Lung microvascular endothelial cell (primary cell): Measurements from ENCODE around the gene EMC9. TPM values are rescaled to one million over a fixed set of nuclear protein-coding genes. Genes with fewer than 3 reads are reported as not detected.

ENCODE experiments used
- DNase-seq, 2 donors: peaks; one replicate each; pipeline versions ENCODE4 v3.0.0 to v3.0.0-alpha.2; 2010; ENCODE audit warnings: low read depth in 2 of 2
- total RNA-seq: library from RNA; depleted of rRNA; stranded (reverse); fragments of >200 nt; gene quantifications from 2 replicates; pipeline ENCODE4 v1.2.1, GENCODE V29; 2014

The EMC9 gene, protein sequence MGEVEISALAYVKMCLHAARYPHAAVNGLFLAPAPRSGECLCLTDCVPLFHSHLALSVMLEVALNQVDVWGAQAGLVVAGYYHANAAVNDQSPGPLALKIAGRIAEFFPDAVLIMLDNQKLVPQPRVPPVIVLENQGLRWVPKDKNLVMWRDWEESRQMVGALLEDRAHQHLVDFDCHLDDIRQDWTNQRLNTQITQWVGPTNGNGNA
- total RNA-seq, result 13.9 and 20.4 TPM in 2 replicates

DNA sequence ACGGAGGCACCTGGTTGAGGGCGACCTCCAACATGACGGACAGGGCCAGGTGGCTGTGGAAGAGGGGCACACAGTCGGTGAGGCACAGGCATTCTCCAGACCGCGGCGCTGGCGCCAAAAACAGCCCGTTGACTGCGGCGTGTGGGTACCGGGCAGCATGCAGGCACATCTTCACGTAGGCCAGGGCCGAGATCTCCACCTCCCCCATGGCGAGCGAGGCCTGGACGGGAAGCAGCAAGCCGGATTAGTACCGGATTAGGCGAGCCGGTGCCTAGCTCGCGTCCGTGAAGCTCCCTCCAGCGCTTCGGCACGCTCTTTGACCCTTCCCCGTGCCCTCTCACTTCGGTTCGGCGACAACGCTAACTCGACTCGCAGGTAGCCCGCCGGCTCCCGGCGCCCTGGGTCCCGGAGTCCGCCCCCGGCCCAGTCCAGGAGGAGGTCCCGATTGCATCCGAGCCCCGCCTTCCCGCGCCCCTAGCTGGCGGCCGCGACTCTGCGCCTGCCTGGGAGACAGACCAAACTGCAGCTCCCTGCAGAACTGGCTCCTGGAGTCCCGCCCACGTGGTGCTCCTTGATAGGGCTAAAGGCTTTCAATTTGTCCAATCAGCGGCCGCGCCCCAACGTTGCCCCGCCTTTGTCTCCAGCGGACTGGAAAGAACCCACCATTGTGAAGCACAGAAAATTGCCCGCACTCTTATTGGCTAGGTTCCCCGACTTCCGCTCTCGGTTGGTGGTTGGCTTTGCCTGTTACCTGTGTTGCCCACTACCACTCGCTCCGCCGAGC, at the start of gene EMC9:
Gene EMC9, minus strand, starts transcription at position 495 of the 784 bp plus-strand sequence. Its CDS starts 287 bp downstream, at position 208.
- DNase-seq, result peak; percentile 99

DNA sequence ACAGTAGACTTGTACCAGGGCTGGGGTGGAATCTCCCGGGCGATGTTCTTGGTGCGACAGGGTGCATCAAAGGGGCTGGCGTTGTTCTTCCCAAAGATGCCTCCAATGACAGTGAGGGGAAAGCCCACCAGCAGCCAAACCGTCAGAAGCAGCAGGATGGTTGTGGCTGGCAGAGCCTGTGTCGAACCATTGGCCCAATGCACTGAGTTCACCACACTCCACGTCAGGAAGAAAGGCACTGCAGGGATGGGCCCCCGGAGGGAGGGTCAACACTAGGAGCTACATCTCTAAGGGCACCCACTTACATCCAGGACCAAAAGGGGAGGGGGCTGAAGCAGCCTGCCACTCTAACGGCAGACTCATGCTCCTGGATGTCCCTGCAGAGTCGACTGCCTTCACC, 49.0 kb upstream of the EMC9 start:
- DNase-seq, result no peak

DNA sequence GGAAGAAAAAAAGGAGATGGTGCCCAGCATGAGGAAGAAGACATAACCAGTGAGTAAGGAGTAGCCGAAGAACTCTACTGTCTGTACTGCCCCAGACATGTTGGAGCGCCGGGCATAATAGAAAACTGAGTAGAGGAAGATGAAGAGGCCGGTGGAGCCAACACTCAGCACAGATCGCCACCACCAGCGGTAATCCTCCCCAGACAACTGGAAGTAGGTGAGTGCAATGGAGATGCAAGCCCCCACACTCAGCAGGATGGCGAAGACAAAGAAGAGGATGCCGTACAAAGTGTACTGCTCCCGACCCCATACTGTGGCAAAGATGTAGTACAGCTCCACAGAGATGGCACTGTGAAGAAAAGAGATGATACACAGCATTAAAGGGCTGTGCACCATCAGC, 48.1 kb upstream of the EMC9 start:
- no peak for DNase-seq

DNA sequence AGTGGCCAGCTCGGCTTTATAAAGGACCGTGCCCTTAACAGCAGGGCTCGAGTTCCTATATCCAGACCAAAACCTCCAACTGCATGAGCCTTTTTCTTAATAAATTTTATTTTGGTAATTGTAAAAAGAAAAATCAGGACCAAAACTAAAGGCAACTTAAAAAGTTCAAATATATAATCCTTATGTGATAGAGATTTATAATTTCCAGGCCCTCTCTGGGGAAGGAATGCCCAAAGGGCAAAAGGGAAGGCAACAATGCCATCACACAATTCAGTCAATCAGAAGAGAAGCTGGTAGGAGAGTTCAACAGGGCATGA, 47.6 kb upstream of the EMC9 start:
- DNase-seq, result no peak

DNA sequence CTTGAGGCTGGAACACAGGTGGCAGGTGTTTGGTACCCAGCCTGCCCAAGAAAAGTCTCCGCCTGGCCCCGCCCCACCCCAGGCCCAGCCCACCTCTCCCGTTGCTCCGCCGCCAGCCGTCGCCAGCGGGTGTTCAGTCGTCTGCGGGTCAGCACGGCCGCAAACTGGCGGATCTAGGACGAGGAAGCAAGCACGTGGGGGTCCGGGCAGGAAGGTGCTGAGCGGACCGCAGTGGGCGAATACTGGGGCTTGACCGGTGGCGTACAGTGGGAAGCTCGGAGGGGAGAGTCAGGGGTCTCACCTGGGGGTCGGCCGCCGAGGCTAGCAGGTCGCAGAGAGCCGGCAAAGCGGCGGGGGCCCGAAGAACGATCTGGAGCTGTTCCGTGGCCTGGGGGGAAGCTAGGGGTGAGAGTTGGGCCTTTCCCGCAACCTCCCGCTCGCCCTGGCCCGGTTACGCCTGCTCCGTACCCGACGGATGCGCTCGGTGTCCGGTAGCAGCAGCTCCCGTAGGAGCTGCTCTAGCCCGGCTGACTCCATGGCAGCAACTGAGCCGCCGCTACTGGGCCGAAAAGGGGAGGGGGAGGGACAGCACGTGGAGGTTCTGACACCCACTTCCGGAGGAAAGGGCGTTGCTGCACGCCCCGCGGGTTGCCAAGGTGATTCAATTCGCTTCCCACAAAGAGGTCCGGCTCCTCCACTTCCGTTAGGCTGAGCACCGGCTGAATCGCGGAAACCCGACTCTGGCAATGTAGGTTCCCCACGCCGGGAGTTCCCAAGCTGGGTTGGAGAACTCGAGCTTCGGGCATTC, 47.1 kb upstream of the EMC9 start, which contains the start of gene IPO4:
Gene IPO4, minus strand, starts transcription at position 566 of the 808 bp plus-strand sequence. Its CDS starts 29 bp downstream, at position 537.
- peak; percentile 99 for DNase-seq

DNA sequence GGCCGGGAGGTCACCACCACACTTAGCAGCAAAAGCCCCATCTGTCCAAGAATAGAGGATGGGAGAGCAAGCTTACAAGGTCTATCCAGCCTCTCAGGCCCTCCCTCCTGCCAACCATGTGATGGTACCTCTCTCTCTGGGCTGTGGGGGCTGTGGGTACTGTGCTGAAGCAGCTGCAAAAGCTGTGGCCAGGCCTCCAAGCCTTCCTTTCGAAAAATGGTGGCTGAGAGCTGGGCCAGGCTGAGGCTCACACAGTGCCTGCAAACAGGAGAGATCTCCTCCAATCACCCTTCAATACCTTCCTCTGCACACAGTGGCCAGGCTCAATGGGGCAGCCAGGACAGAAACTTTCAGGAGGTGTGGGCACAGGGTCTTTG, 46.1 kb upstream of the EMC9 start:
- no peak for DNase-seq

DNA sequence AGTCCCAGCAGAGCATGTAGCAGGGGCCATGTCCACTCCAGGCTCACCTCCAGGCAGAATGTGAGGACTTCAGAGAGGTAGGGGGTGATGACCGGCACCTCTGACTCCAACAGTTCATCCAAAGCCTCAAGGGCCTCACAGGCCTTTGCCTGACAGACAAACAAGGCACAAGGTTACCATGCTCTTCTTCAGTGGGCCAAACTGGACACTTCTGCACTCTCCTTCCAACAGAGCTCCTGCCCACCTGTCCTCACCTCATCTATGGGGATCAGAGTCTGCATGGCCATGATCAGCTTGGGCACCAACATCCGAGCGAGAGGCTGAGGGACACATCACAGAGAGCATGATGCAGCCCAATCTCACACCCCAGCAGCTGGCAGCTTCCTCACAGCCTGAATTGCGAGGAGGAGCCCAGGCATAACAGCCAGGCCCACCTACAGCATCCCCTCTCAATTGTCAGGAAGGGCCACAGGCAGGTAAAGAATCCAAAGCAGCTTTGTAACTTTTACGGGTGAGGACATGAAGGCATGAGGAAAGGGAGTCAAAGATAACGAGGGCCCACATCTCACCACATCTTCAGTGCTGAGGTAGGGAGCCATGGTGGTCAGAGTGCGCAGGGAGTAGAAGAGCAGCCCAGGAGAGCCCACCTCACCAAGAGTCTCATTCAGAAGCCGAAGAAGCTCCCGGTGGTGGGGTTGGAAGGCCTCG, 45.6 kb upstream of the EMC9 start:
- no peak for DNase-seq

DNA sequence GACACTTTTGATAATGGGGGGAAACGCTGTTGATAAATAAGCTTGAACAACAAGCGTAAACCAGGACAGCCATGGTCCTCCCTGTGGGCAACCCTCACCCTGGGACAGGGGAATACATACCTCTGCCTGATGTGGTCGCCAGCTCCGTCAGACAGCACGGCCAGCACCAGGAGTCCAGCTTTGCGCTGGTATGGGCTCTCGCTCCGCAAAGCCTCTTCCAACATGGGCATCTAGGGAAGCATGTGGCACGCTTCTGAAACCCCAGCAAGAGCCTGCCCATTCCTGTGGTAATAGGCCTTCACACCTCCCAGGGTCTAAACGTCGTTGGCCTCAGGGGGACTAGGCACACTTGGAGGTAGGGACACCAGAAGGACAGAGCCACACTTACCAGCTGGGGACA, 44.4 kb upstream of the EMC9 start:
- no peak for DNase-seq

DNA sequence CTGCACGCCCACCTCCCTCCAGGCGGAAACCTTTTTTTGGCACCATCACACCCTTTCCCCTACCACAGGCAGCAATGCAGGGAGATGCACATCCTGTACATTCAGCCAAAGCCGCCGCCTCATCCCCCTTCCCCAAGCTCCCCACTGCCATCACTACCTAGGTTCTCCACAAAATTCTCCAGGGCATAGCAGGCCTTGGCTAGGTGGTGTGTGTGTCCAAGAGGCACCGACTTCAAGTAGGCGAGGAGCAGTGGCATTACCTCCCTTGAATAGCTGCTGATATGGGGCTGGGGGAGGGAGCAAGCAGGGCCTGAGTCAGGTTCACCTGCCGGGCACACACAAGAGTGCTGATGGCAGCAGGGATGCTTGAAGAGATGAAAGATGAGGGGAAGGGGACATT, 43.6 kb upstream of the EMC9 start:
- DNase-seq, result no peak

DNA sequence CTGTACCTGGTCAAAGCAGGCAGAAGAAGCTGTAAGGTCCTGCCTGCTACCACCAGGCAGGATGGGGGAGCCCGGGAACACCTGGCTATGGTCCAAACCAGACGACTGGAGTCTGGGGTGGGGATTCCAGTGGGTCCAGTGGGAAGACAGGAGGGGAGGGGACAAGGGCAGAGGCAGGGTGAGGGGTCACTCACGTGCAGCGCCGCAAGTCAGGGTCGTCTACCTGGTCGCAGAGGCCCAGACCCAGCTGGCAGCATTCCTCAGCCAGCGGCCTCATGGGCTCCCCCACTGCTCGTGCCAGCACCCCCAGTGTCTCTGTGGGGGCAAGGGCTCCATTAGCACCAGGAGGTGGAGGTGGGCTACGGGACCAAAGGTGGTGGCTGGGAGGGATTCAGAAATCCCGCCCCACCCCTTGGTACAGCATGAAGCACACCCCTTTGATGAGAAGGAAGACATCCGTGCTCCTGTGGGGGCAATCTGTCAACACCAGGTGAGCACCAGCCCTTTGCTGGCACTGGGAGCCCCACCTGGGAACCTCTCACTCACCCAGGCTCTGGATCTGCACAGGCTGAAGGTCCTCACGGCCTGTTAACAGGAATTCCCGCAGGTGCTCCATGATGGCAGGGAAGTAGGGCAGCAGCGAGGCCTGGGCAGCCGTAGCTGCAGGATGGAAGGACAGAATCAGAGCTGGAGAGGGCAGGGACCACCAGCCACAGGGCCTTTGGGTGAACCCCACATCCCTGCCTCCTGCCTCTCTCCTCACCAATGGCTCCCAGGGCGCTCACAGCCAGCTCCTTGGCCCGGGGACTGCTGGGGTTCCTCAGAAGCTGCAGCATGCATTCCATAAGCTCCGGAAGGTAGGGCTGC, 42.9 kb upstream of the EMC9 start:
- DNase-seq, result no peak

DNA sequence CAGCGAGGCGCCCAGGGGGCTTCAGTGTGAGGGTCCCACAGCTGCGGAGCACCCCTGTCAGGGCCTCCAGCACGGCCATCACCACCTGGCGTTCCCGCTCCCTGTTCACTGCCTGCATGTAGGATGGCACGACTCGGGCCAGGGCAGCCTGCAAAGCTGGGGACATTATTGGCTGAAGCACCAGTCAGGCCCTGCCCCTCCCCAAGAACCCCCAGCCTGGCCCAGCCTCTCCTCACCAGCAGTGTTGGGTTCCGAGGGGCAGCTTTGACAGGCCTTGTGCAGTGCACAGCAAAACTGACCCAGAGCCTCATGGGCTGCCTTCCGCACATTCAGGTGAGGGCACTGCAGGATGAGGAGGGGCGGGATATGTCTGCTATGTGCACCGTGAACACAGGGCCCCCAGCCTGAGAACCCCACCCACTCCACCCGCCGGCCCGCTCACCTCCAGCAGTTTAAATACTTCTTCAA, 41.7 kb upstream of the EMC9 start:
- no peak for DNase-seq

DNA sequence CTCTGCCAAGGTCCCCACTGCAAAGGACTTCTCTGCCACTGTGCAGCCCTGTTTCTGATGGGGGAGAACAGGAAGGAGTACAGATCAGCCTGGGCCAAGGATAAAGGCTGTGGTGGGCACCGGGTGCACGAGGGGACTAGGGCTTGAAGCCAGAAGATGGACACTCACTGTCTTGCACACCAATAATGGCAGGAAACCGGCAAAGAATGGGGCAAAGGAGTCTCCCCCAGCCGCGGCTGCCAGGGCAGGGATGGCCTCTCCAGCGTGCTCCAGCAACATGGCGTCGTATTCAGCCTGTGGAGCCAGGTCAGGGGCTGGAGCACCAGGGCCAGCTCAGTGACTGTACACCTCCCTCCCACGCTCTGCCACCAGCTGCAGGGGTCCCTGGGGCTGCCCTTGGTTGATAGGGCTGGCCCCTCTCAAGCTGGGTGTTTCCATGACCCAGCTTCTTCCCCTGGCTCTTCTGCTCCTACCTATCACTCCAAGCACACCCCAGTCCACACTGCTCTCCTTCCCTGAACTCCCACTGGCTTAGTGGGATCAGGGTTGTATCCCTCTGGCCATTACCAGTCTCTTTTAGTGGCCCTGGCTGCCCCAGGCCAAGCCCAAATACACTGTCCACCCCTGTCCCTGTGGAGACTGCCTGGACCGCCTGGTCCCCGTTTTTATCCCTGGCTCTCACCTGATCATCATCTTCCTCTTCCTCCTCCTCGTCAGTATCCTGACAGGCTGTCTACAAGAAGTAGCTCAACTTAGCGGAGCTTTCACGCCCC, 40.9 kb upstream of the EMC9 start:
- DNase-seq, result no peak

DNA sequence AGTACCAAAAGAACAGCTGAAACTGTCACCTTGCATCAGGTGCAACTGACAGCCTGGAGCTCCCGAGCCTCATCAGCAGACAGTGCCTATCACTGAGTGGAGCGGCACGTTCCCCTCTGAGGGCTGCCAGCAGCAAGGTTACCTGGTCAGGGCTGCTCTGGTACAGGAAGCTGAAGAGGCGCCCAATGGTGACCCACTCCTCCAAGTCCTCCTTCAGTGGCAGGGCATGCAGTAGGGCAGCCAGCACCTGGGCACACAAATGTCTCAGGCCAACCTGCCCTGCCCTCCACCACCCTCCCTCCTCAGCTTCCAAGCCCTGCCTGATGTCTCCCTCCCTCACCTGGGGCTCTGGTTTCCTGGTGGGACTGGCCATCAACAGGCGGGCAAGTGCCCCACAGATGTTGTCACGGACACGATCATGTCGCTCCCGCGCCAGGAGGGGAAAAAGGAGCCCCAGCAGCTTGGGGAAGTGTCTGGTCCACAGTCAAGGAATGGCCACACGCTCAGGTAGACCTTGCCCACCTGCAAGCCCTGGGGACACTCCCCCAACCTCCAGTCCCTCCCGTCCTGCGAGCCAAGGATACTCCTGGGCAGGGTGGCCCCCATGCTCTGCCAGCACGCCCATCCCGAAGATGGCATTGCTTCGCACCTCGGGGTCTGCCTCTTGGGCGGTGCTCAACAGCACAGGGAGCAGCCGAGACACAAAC, 40.1 kb upstream of the EMC9 start:
- DNase-seq, result no peak

DNA sequence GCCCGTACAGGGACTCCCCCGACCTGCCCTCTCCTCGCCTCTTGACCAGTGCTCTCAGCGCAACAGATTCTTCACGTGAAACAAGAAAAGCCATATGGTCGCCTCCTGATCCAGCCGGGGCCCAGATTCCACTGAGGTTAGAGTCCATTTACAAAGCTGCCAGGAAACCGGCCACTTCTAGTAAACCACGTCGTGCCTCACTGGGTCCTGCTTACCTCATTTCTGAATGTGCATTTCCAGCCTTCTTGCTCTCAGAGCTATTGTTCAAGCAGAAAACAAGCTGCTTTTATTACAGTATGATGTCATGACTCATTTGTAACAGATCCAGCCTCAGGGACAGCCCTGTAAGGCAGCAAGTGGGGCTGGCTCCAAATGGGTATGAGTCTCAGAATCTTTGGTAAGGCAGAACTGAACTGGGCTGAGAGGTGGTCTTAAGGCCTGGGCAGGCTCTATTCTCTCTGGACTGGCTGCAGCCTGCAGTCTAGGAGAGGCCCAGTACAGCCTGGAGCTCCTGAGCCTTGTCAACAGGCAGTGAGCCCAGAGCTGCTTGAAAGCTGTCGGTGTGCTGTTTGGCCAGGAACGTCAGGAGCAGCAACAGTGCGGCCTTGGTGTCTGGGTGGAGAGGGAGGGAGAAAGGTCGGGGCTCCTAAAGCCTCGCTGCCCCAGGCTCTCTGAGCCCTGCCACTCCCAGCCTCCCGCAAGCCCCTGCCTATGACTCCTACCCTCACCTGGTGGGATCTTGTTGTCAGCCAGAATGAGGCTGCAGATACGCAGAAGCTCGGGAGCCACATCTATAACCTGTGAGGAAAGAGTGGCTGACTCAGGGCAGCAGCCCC, 38.8 kb upstream of the EMC9 start:
- peak in 1 of 2 donors; percentile 70 for DNase-seq

DNA sequence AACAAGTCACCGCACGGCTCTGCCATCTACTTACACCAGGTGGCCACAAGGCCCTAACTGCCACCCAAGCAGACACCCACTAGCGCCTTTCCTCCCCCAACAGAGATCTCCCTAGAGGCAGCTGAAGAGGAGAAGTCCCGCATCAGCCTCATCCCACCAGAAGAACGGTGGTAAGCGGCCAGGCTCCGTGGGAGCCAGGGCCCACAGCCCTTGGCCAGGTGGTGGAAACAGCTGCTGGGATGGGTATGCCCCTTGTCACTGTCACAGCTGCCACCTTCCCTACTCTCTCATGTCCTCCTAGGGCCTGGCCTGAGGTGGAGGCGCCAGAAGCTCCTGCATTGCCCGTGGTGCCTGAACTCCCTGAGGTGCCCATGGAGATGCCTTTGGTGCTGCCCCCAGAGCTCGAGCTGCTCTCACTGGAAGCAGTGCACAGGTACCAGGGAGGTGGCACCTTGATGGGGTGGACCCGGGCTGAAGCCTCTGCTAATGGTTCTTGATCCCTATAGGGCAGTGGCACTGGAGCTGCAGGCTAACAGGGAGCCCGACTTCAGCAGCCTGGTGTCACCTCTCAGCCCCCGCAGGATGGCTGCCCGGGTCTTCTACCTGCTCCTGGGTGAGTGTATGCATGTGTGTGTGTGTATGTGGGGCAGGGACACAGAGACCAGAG, 38.0 kb upstream of the EMC9 start:
- DNase-seq, result no peak

DNA sequence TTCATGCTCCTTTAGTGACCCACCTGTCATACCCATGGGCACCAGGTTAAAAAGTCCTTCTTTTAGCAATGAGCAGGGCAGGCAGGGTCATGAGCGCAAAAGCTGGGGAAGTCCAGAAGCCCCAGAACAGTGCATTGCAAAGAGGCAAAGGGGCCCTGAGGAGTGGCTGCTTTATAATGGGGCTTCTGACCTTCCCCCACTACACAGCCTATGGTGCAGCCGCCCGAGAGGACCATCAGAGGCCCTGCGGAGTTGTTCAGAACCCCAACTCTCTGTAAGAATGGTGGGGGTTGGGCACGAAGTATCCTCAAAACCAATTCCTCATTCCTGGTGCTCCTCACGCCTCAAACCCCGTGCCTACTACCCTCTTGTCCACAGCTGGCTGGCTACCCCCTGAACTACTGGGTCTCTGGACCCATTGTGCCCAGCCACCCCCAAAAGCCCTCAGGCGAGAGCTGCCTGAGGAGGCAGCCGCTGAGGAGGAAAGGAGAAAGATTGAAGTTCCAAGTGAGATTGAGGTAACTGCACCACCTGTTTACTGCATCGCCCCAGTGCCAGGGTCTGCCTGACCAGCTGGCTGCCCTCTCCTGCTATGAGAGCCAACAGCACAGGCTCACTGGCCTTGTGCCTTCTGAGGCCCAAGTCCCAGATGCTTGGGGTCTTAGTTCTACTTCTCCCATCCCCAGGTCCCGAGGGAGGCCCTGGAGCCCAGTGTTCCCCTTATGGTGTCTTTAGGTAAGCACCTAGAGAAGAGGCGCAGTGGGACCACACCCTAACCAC, 37.2 kb upstream of the EMC9 start:
- DNase-seq, result no peak

DNA sequence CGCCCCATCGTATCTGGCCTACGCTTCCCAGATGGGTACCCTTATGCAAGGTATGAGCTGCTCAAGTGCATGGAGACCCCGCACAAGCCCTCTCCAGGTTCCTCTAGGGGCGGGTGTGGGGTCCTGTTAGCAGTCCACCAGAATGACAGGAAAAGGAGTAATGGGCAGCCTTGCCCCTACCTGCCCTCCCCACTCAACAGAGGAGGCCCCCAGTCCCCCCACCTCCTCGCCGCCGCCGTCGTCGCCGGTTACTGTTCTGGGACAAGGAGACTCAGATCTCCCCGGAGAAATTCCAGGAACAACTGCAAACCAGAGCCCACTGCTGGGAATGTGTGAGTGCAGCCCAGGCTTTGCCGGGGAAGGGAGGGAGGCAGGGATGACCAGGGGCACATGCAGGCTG, 36.5 kb upstream of the EMC9 start:
- no peak for DNase-seq
